Tibial nerve (tissue), 4 donors: Measurements from ENCODE around the gene SPRR5. TPM values are rescaled to one million over a fixed set of nuclear protein-coding genes. Genes with fewer than 3 reads are reported as not detected.

Experiments used
- DNase-seq, 2 donors: peaks; one replicate each; pipeline ENCODE4 v3.0.0-alpha.2; 2019; ENCODE audit warnings: low spot score in 2 of 2
- H3K27ac ChIP-seq, 4 donors: fragments of 200-600 bp; sonication (generic) in 3 of 4; one replicate each; pipeline ENCODE4 v1.5.1; 2017 to 2019; ENCODE audit warnings: mild to moderate bottlenecking in 1 of 4
- H3K27me3 ChIP-seq, 2 donors: fragments of 200-600 bp; sonication (generic) in 1 of 2; one replicate each; pipeline versions ENCODE4 v1.5.1 to v1.6.0; 2017 to 2019
- H3K36me3 ChIP-seq, 3 donors: fragments of 200-600 bp; sonication (generic); one replicate each; pipeline ENCODE4 v1.5.1; 2018 to 2019
- H3K4me1 ChIP-seq, 4 donors: fragments of 200-600 bp; sonication (generic) in 3 of 4; one replicate each; pipeline ENCODE4 v1.5.1; 2017 to 2019
- H3K4me3 ChIP-seq, 4 donors: fragments of 200-600 bp; sonication (generic) in 3 of 4; one replicate each; pipeline ENCODE4 v1.5.1; 2017 to 2019; ENCODE audit warnings: mild to moderate bottlenecking in 1 of 4, moderate library complexity in 1 of 4
- H3K9me3 ChIP-seq, 4 donors: fragments of 200-600 bp; sonication (generic) in 3 of 4; one replicate each; pipeline ENCODE4 v1.5.1; 2017 to 2019
- EP300 ChIP-seq, 2 donors: sonication (generic); formaldehyde crosslinking; IDR thresholded peaks; one replicate each; pipeline ENCODE4 v1.6.1; 2017; ENCODE audit warnings: antibody characterized with exemption in 2 of 2, mild to moderate bottlenecking in 1 of 2
- POLR2A ChIP-seq, 2 donors: fragments of 450-650 bp; IDR thresholded peaks; one replicate each; pipeline ENCODE4 v1.6.1; 2017; ENCODE audit warnings: antibody characterized with exemption in 2 of 2, mild to moderate bottlenecking in 2 of 2, moderate library complexity in 2 of 2
- WGBS, 2 donors: methylation state at CpG; one replicate each; pipeline ENCODE4 v1.1.5; 2018; 5-methylcytosine and 5-hydroxymethylcytosine counted together
- total RNA-seq, 4 donors: library from RNA; depleted of rRNA; stranded (reverse); fragments of >200 nt; gene quantifications; one replicate each; pipeline ENCODE4 v1.1.0, GENCODE V29; 2016
- TF ChIP-seq, protein P1 (sequence below), 5 experiments: fragments of 200-600 bp in 3 of 5; fragments of 450-650 bp in 2 of 5; sonication (generic) in 3 of 5; IDR thresholded peaks; one replicate each; pipeline ENCODE4 v1.5.1; 2016 to 2019; ENCODE audit warnings: antibody characterized with exemption in 5 of 5, mild to moderate bottlenecking in 3 of 5, moderate library complexity in 2 of 5

Gene SPRR5
- total RNA-seq, 4 donors from 2014 or later: not detected

DNA sequence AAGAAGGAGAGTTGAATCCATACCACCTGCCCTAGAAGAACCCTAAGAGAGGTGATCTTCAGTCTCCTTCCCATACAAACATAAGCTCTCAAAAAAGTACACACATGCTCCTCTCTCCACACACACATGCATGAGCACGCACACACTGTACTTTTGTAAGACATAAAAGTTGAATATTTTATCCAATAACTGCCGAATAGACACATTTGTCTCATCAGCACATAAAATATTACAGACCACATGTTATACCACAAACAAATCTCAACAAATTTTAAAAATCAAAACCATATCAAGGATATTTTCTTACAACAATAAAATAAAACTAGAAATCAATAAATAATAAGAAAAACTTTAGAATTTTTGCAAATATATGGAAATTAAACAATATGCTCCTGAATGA, 39.6 kb downstream of the SPRR5 start:
- no peaks in the 10 kb centered on the region for H3K9me3 ChIP-seq
- H3K36me3 ChIP-seq: no peaks in the 10 kb centered on the region
- H3K27me3 ChIP-seq: no peaks in the 10 kb centered on the region
- no peaks in the 10 kb centered on the region for H3K4me1 ChIP-seq
- no peak overlapping the region for H3K4me3 ChIP-seq
- DNase-seq: no peak
- H3K27ac ChIP-seq: no peak overlapping the region
- TF ChIP-seq, protein P1, sequence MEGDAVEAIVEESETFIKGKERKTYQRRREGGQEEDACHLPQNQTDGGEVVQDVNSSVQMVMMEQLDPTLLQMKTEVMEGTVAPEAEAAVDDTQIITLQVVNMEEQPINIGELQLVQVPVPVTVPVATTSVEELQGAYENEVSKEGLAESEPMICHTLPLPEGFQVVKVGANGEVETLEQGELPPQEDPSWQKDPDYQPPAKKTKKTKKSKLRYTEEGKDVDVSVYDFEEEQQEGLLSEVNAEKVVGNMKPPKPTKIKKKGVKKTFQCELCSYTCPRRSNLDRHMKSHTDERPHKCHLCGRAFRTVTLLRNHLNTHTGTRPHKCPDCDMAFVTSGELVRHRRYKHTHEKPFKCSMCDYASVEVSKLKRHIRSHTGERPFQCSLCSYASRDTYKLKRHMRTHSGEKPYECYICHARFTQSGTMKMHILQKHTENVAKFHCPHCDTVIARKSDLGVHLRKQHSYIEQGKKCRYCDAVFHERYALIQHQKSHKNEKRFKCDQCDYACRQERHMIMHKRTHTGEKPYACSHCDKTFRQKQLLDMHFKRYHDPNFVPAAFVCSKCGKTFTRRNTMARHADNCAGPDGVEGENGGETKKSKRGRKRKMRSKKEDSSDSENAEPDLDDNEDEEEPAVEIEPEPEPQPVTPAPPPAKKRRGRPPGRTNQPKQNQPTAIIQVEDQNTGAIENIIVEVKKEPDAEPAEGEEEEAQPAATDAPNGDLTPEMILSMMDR (IDR thresholded peaks at IDR 0.05): no peak
- TF ChIP-seq EP300 (IDR thresholded peaks at IDR 0.05) (no peak), POLR2A (IDR thresholded peaks at IDR 0.05) (no peak)
- WGBS, 2 donors: 86 to 91% methylated on average over 2 of the region's 2 CpGs

DNA sequence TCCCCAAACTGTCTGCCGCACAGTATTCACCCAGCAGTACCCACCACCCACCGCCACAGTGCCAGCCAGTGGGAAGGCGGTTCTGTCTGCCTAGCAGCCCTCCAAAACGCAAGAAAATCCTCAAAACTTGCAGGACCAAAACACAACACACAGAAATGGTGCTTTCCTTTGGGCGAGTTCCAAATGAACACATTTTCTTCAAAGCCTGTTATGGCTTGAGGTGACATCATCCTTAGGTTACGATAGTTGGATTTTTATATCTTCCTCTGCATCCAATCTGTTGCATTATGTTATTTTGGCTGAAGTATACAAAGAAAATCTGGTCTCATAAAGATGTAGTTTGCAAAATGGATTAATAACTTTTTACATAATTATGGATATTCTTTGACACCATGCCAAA, 46.2 kb downstream of the SPRR5 start:
- no peaks in the 10 kb centered on the region for H3K27me3 ChIP-seq
- peaks cover 0 to 11% (median 0%) of the 10 kb centered on the region in 4 donors for H3K9me3 ChIP-seq
- TF ChIP-seq EP300 (IDR thresholded peaks at IDR 0.05) (no peak), POLR2A (IDR thresholded peaks at IDR 0.05) (no peak)
- TF ChIP-seq, protein P1 (IDR thresholded peaks at IDR 0.05): no peak
- no peaks in the 10 kb centered on the region for H3K36me3 ChIP-seq
- 75 to 77% methylated on average over 6 of the region's 6 CpGs for WGBS, 2 donors
- H3K4me3 ChIP-seq: no peak overlapping the region
- DNase-seq: no peak
- no peak overlapping the region for H3K27ac ChIP-seq
- no peaks in the 10 kb centered on the region for H3K4me1 ChIP-seq

DNA sequence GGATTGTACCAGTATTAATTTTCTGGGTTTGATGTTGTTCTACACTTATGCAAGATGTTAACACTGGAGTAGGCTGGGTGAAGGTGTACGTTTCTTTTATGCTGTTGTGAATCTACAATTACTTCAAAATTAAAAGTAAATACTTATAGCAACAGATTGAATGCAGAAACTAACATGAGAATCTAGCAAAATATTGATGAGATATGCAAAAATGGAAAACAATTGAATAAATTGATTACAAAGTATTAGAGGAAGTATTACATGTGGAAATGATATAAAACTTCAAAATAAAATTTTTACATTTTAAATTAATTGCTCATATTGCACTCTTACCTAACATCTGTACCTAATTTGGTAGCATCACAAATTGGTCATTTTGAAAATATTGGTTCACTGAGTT, 48.8 kb downstream of the SPRR5 start:
- no peaks in the 10 kb centered on the region for H3K36me3 ChIP-seq
- 41 to 45% methylated on average over 1 of the region's 1 CpG for WGBS, 2 donors
- H3K4me1 ChIP-seq: no peaks in the 10 kb centered on the region
- H3K27me3 ChIP-seq: no peaks in the 10 kb centered on the region
- H3K27ac ChIP-seq: no peak overlapping the region
- TF ChIP-seq, protein P1 (IDR thresholded peaks at IDR 0.05): no peak
- TF ChIP-seq EP300 (IDR thresholded peaks at IDR 0.05): no peak
- no peak for TF ChIP-seq POLR2A (IDR thresholded peaks at IDR 0.05)
- H3K4me3 ChIP-seq: no peak overlapping the region
- no peak for DNase-seq
- peaks cover 0 to 11% (median 0%) of the 10 kb centered on the region in 4 donors for H3K9me3 ChIP-seq

DNA sequence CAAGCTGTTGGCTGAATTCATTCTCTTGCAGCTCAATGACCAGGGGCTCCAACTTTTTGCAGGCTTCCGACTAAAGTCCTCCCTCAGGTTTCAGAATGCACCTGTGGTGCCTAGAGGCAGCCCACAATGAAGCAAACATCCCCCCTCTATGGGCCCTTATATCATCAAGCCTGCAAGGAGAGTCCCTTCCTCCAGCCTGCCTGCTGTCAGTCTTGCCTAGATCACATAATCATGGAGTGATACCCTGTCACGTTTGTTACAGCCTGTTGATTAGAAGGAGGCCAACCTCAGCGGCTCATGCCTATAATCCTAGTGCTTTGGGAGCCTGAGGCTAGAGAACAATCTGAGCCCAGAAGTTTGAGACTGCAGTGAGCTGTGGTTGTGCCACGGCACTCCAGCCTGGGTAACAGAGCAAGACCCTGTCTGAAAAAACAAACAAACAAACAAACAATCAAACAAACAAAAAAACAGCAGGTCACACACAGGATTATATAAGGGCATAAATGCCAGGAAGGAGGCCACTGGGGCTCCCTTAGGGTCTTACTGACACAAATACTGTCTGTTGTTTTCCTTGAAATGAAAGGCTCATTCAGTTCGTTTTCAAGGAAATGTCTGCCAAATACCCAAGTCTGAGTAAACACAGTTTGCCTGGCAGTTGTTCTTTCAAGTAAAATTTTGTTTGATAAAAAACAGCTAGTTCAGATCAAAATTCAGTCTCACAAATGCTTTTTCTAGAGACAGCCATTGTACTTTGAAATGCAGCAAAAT, 49.8 kb downstream of the SPRR5 start:
- TF ChIP-seq, protein P1 (IDR thresholded peaks at IDR 0.05): no peak
- TF ChIP-seq EP300 (IDR thresholded peaks at IDR 0.05): no peak
- no peak for TF ChIP-seq POLR2A (IDR thresholded peaks at IDR 0.05)
- H3K9me3 ChIP-seq: peaks cover 0 to 11% (median 0%) of the 10 kb centered on the region in 4 donors
- H3K36me3 ChIP-seq: no peaks in the 10 kb centered on the region
- H3K4me1 ChIP-seq: no peaks in the 10 kb centered on the region
- WGBS, 2 donors: 11 to 15% methylated on average over 5 of the region's 5 CpGs
- no peak for DNase-seq
- H3K27me3 ChIP-seq: no peaks in the 10 kb centered on the region
- H3K27ac ChIP-seq: no peak overlapping the region
- no peak overlapping the region for H3K4me3 ChIP-seq

DNA sequence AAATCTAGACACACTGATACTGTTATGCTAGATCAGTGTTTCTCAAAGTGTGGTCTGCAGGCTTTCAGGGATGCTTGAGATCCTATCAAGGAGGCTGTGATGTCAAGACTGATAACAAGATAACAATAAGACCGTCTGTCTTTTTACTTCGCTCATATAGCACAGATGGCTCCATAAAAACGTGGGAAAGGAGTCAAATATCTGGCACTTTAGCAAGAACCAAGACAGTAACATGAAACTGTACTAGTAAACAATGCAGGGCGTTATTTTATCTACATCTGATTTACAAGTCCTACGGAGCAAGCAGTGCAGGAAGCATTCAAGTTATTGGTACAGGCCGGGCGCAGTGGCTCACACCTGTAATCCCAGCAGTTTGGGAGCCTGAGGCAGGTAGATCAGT, 50.9 kb downstream of the SPRR5 start:
- Histone ChIP-seq H3K27me3 (no peaks in the 10 kb centered on the region), H3K9me3 (peaks cover 0 to 11% (median 0%) of the 10 kb centered on the region in 4 donors), H3K27ac (no peak overlapping the region), H3K4me1 (no peaks in the 10 kb centered on the region), H3K36me3 (no peaks in the 10 kb centered on the region), H3K4me3 (no peak overlapping the region)
- 35 to 38% methylated on average over 7 of the region's 7 CpGs for WGBS, 2 donors
- no peak for TF ChIP-seq POLR2A (IDR thresholded peaks at IDR 0.05)
- TF ChIP-seq EP300 (IDR thresholded peaks at IDR 0.05): no peak
- TF ChIP-seq, protein P1 (IDR thresholded peaks at IDR 0.05): no peak
- no peak for DNase-seq
